Measurements from ENCODE around the gene MAP4K3. TPM values are rescaled to one million over a fixed set of nuclear protein-coding genes. Genes with fewer than 3 reads are reported as not detected.
A peak's percentile ranks its signal among the peaks of the same experiment; 100 is the strongest.
"Not testable (repeated sequence)": the region's sequence is repeated elsewhere in the genome, so short reads cannot be mapped to it uniquely, and the experiment has no call there.

MAP4K3 gene
- total RNA-seq, 4 donors from 2014 or later, result 23.0 to 52.1 (median 31.8) TPM

DNA sequence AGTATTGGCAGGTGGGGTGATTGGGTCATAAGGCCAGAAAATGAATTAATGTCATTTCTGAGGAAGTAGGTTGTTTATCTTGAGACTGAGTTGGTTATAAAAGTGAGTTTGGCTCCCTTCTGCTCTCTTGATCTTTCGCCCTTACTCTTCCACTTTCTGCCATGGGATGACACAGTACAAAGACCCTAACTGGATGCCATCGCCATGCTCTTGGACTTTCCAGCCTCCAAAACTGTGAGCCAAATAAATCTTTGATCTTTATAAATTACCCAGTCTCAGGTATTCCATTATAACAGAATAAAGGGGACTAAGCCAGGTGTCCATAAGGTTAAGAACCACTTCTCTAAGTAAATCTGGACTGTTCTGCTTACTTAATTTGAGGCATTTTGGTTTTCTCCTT lies 44.4 kb downstream of the MAP4K3 start:
- peak overlapping the region in 3 of 4 donors; percentile 4 to 7 (median 6) for H3K27ac ChIP-seq
- H3K9me3 ChIP-seq, result no peaks in the 10 kb centered on the region
- ATAC-seq, result no peak
- TF ChIP-seq, protein P1, sequence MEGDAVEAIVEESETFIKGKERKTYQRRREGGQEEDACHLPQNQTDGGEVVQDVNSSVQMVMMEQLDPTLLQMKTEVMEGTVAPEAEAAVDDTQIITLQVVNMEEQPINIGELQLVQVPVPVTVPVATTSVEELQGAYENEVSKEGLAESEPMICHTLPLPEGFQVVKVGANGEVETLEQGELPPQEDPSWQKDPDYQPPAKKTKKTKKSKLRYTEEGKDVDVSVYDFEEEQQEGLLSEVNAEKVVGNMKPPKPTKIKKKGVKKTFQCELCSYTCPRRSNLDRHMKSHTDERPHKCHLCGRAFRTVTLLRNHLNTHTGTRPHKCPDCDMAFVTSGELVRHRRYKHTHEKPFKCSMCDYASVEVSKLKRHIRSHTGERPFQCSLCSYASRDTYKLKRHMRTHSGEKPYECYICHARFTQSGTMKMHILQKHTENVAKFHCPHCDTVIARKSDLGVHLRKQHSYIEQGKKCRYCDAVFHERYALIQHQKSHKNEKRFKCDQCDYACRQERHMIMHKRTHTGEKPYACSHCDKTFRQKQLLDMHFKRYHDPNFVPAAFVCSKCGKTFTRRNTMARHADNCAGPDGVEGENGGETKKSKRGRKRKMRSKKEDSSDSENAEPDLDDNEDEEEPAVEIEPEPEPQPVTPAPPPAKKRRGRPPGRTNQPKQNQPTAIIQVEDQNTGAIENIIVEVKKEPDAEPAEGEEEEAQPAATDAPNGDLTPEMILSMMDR (IDR thresholded peaks at IDR 0.05 in 4 of 5, conservative IDR thresholded peaks at IDR 0.05 in 1 of 5), result no peak
- no peak for TF ChIP-seq POLR2A (IDR thresholded peaks at IDR 0.05)
- H3K4me1 ChIP-seq, result peaks cover 61 to 65% of the 10 kb centered on the region in 2 donors
- no peak overlapping the region for H3K4me3 ChIP-seq
- no peak for DNase-seq
- no peaks in the 10 kb centered on the region for H3K27me3 ChIP-seq
- no peaks in the 10 kb centered on the region for H3K36me3 ChIP-seq
- intact Hi-C loops (cut with DNase I; ENCODE audit: low total_unique reads) (no loop called here), in situ Hi-C loops (cut with MboI; ENCODE audit: low sequenced_read_pairs in 4 of 4) (no loop called here)

DNA sequence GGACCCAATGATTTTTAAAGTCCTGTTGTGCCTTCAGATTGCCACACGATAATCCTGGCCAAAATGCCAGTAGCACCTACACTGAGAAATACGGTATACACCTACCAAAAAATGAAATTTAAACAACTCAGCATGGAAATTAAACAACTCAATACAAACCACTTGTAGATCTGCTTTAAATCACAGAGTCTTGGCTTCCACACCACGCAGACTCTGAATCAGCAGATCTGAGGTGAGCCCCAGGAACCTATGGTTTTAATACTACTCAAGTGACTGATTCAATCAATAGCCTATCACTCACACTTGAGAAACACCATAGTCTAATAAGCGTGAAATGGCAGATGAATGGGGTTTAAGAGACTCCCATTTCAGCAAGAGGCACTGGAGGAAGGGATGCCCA lies 46.9 kb downstream of the MAP4K3 start:
- no peak for TF ChIP-seq POLR2A (IDR thresholded peaks at IDR 0.05)
- TF ChIP-seq, protein P1 (IDR thresholded peaks at IDR 0.05 in 4 of 5, conservative IDR thresholded peaks at IDR 0.05 in 1 of 5), result no peak
- no peak for ATAC-seq
- intact Hi-C loops (cut with DNase I; ENCODE audit: low total_unique reads) (no loop called here), in situ Hi-C loops (cut with MboI; ENCODE audit: low sequenced_read_pairs in 4 of 4) (no loop called here)
- Histone ChIP-seq H3K27ac (peak overlapping the region; percentile 19 to 36 (median 26)), H3K4me3 (no peak overlapping the region), H3K27me3 (no peaks in the 10 kb centered on the region), H3K36me3 (no peaks in the 10 kb centered on the region), H3K9me3 (no peaks in the 10 kb centered on the region), H3K4me1 (peaks cover 58% of the 10 kb centered on the region in 2 donors)
- DNase-seq, result no peak

DNA sequence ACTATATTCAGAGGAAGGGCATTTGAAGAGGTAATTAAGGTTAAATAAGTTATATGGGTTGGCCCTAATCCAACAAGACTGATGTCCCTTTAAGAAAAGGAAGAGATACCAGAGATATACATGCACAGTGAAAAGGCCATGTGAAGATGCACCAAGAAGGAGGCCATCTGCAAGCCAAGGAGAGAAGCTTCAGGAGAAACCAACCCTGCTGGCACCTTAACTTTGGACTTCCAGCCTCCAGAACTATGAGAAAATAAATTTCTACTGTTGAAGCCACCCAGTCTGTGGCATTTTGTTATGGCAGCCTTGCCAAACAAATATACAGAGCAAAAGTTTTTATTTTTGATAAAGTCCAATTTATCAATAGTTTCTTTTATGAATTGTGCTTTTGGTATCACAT lies 51.0 kb downstream of the MAP4K3 start:
- DNase-seq (no peak), ATAC-seq (no peak)
- no peaks in the 10 kb centered on the region for H3K36me3 ChIP-seq
- H3K27me3 ChIP-seq, result no peaks in the 10 kb centered on the region
- intact Hi-C loops (cut with DNase I; ENCODE audit: low total_unique reads), result no loop called here
- H3K27ac ChIP-seq, result no peak overlapping the region
- H3K9me3 ChIP-seq, result no peaks in the 10 kb centered on the region
- H3K4me3 ChIP-seq, result no peak overlapping the region
- H3K4me1 ChIP-seq, result peaks cover 51 to 55% of the 10 kb centered on the region in 2 donors
- in situ Hi-C loops (cut with MboI; ENCODE audit: low sequenced_read_pairs in 4 of 4), result loop anchor here in 2 of 4 donors (10.0 kb wide), 1 partner anchor 49 kb away; the partner anchor contains the start of gene MAP4K3 (in 2 of the 2)
- TF ChIP-seq POLR2A (IDR thresholded peaks at IDR 0.05), result no peak
- TF ChIP-seq, protein P1 (IDR thresholded peaks at IDR 0.05 in 4 of 5, conservative IDR thresholded peaks at IDR 0.05 in 1 of 5), result no peak

DNA sequence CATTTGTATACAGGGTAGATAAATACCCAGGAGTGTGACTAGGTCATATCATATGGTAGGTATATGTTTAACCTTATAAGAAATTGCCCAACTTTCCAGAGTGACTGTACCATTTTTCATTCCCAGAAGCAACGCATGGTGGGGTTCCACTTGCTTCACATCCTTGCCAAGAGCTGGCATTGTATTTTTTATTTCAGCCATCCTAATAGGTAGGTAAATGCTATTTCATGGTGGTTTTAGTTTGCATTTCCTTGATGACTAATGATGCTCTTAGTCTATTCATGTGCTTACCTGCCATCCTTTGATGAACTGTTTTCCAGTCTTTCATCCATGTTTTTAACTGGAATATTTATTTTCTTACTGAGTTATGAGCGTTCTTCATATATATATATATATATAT lies 51.9 kb downstream of the MAP4K3 start:
- H3K27me3 ChIP-seq, result no peaks in the 10 kb centered on the region
- intact Hi-C loops (cut with DNase I; ENCODE audit: low total_unique reads), result no loop called here
- no peak for TF ChIP-seq POLR2A (IDR thresholded peaks at IDR 0.05)
- TF ChIP-seq, protein P1 (IDR thresholded peaks at IDR 0.05 in 4 of 5, conservative IDR thresholded peaks at IDR 0.05 in 1 of 5), result no peak
- peaks cover 57 to 61% of the 10 kb centered on the region in 2 donors for H3K4me1 ChIP-seq
- H3K9me3 ChIP-seq, result no peaks in the 10 kb centered on the region
- peak overlapping the region in 1 of 4 donors; percentile 8 for H3K27ac ChIP-seq
- H3K4me3 ChIP-seq, result no peak overlapping the region
- ATAC-seq (no peak), DNase-seq (no peak)
- H3K36me3 ChIP-seq, result no peaks in the 10 kb centered on the region
- in situ Hi-C loops (cut with MboI; ENCODE audit: low sequenced_read_pairs in 4 of 4), result loop anchor here in 2 of 4 donors (10.0 kb wide), 1 partner anchor 50 kb away; the partner anchor contains the start of gene MAP4K3 (in 2 of the 2)

DNA sequence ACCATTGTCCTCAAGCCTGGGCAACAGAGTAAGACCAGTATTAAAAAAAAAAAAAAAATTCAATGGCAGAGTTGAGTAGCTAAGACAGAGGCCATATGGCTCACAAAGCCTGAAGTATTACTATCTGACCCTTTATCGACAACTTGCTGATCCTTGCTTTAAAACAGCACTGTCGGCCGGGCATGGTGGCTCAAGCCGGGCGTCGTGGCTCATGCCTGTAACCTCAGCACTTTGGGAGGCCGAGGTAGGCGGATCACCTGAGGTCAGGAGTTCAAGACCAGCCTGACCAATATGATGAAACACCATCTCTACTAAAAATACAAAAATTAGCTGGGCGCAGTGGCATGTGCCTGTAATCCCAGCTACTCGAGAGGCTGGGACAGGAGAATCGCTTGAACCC lies 53.0 kb downstream of the MAP4K3 start:
- H3K9me3 ChIP-seq, H3K27me3 ChIP-seq, ATAC-seq, DNase-seq, H3K4me3 ChIP-seq, H3K36me3 ChIP-seq: not testable (repeated sequence)
- intact Hi-C loops (cut with DNase I; ENCODE audit: low total_unique reads) (loop anchor here (5.0 kb wide), 2 partner anchors 133 to 313 kb away; no protein-coding TSS in a partner anchor), in situ Hi-C loops (cut with MboI; ENCODE audit: low sequenced_read_pairs in 4 of 4) (loop anchor here in 2 of 4 donors (10.0 kb wide), 1 partner anchor 51 kb away; the partner anchor contains the start of gene MAP4K3 (in 2 of the 2))
- Histone ChIP-seq H3K4me1 (peaks cover 56 to 62% of the 10 kb centered on the region in 2 donors), H3K27ac (peak overlapping the region in 3 of 4 donors; percentile 81 to 91 (median 84))
